ENCODE results near the gene PIM2.

PIM2 gene

DNA sequence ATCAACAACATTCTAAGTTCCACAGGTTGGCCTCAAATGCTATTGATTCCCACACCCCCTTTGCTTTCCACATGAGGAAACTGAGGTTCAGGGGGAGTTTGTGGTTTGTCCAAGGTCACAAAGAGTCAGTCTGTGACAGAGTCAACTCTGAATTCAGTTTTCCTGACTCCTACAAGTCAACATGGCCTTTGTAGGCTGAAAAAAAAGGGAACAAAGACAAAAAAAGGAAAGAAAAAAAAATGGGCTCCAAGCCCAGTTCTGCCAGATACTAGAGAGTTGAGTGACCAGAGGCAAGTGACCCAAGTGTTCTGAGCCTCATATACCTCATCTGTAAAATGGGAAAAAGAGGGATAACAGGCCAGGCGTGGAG, 16.5 kb upstream of the PIM2 start:
- no peak for DNase-seq

- no peak for DNase-seq
Observed at GRCh38 chrX:48934581-48935300, 15.9 kb upstream of the PIM2 start.

DNA sequence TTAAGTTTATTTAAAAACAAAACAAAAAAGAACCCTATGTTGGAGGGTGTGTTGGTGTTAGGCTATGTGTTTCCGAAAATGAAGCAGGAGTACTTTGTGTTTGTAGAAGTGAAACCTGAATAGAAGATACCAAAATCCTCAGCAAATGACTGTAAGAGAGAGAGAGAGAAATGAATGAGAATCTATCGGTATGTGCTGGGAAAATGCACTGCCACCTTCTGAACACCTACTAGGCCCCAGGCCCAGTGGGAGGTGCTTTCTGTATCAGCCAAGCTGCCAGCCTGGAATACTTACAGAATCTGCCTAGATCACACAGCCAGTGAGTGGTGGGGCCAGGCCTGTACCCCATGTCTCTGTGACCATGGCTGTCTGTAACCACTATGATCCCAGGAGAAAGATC, 14.9 kb upstream of the PIM2 start:
- DNase-seq = no peak

DNA sequence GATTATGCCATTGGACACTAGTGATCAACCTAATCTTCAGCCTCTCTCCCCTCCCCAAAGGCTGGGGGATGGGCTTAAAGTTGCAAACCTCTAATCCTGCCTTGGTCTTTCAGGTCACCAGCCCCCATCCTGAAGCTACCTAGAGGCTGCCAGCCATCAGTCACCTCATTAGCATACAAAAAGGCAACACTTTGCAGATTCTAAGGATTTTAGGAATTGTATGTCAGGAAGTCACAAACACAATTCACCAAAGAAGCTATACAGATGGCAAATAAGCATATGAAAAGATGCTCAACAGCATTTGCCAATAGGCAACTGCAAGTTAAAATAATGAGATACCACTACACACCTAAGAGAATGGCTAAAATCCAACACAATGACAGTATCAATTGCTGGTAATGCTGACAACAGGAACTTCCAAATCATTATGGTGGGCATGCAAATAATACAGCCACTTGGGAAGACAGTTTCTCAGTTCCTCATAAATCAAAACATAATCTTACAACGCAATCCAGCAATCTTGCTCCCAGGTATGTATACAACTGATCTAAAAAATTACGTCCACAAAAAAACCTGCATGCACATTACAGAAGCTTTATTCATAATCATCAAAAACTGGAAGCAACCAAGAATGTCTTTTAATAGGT, 9.0 kb upstream of the PIM2 start:
- no peak for DNase-seq

DNA sequence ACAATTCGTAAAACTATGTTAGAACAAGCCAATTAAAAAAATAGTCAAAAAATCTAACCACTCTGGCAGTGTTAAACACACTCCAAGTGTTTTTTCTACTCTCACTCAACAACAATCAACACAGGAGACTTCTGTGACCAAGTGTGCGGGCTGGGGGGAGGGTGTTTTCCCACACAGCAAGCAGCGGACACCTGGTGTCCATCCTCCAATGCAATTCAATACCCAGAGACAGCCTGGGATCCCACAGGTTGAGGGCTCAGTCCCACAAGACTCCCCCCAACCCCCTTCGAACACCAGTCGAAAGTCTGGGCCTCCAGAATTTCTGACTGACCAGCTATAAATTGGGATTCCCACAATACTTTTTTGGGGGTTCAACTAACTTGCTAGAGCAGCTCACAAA, 8.3 kb upstream of the PIM2 start:
- DNase-seq = no peak

GRCh38 chrX:48924270-48924669, 5.4 kb upstream of the PIM2 start:
- DNase-seq = no peak

- DNase-seq = no peak
Observed at GRCh38 chrX:48923771-48924170, 4.9 kb upstream of the PIM2 start.

- DNase-seq = no peak
Observed at GRCh38 chrX:48920718-48921104, 1.9 kb upstream of the PIM2 start.

GRCh38 chrX:48919947-48920717, 1.3 kb upstream of the PIM2 start:
- DNase-seq = no peak

GRCh38 chrX:48919360-48919841, 577 bp upstream of the PIM2 start:
- no peak for DNase-seq

GRCh38 chrX:48918301-48918642, 552 bp downstream of the PIM2 start:
- DNase-seq = no peak

GRCh38 chrX:48917139-48918001, 1.5 kb downstream of the PIM2 start:
- DNase-seq = peak; percentile 87

DNA sequence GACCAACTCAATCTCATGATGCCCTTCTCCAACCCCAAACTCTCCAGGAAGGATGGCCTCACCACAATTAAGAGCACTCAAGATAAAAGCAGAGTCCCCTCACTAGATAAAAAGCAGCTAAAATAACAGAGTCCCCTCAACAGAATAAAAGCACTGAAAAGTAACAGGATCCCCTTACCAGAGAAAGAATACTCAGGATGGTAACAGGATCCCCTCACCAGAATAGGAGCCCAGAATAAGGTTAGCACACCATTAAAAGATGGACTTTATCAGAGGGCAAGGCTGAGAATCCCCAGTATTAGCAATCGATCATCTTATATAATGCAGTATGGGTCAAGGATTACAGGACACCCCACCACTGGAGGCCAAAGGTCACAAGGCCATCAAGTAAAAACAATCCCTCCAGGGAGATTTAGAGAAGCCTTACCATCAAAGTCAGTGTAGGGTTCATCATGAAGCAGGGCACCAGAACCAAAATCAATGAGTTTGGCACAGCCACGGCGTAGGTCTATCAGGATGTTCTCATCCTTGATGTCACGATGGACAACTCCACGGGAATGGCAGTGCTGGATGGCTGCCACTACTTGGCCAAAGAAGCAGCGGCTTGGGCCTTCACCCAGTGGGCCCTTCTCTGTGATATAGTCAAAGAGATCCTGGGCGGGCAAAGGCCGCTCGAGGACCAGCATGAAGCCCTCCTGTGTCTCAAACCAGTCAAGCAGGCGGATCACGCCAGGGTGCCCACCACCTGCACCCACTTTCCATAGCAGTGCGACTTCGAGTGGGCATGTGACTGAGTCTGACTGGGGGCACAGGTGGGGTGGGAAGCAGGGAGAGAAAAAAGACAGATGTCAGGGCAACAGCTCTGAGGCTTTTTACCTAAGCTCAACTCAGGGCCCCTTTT, 4.0 kb downstream of the PIM2 start:
- no peak for DNase-seq

DNA sequence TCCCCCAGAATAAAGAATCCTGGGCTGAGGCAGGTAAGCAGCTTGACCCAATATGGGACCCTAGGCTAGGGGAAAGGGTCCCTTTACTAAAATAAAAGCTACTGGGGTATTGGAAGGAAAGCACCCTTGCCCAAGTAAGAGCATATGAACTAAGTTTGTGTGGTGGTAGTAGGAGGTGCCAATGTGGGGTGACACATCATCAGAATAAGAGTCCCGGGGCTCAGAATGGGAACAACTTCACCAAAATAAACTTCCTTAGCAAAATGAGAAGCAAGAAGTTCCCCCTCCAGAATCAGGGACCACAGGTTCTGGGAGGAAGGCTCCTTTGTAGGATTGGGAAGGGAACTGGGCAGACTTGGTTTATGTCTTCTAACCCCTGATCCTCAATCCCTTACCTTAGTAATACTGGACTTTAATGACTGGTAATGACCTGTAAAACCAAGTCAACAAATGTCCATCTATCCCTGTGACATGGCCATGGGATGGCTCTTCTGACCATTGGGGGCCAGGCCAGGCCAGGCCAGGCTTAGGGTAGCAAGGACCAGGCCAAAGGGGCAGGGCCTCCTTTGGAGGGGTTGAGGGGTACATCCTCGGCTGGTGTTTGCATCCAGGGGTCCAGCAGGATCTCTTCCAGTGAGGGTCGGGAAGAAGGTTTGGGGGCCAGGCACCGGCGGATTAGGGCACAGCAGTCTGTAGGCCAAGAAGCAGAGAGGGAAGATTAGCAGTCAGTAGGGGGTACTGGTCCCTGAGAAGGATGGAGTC, 5.0 kb downstream of the PIM2 start:
- no peak for DNase-seq

DNA sequence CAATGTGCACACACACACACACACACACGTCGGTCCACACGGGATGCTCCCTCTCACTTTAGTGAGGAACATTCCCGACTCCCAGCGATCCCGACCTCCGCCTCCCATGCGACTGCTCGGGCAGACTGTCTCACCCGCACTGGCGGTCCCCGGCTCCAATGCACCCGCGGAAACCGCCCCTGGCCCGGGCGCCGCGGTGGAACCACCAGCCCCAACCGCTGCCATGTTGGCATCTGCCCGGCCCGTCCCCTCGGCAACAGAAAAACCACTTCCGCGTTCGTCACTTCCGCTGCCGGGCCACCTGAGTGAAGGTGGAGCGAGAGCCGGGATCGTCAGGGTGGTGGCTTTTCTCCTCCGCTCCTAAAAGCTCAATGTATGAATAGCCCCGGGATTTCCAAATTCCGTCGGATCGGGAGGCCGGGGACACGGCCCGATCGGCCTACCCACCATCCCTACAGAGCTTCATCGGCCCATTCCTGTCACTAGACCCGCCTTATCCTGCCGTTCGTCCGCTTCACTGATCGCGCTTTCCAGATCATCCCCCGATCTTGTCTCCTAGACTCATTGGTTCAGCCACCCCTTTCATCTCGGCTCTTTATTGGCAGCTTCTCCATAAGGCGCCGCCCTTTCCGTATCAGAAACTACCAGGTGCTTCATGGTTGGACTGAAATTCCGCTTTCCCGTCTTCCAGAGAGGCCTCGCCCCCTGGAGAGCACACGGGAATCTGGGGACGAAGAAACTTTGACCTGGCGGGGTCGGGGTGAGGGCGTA, 7.2 kb downstream of the PIM2 start, which contains the start of gene SLC35A2:
Gene SLC35A2 (minus strand): TSS at position 235 of the 771 bp plus-strand sequence. CDS start 10 bp downstream, at position 225.
- peak; percentile 85 for DNase-seq

- DNase-seq = no peak
Observed at GRCh38 chrX:48910926-48911411, 7.9 kb downstream of the PIM2 start.

DNA sequence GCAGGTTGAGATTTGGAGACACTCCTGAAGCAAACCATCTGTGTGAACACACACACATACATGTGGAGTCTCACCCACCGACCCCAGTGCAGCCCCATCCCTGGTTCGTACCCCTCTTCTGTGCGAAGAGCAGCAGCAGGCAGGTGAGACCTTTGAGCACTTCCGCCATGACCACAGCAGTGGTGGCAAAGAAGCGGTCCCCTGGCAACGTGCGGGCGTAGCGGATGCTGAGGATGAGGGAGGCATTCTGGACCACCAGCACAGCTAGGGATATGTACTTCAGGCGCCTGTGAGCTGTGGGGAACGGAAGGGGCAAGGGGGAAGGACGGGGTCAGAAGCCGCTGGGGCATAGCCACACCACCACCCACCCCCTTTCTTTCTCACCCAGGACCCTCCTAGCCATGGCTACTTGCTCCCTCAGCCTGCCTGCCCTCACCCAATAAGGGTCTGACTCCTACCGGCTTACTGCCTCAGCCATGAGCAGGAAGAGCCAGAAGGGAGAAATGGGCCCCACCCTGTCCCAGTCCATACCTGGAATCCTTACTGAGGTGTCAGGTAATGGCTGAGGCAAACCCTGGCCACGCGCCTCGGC, 9.0 kb downstream of the PIM2 start:
- no peak for DNase-seq

- no peak for DNase-seq
Observed at GRCh38 chrX:48908600-48908999, 10.2 kb downstream of the PIM2 start.

DNA sequence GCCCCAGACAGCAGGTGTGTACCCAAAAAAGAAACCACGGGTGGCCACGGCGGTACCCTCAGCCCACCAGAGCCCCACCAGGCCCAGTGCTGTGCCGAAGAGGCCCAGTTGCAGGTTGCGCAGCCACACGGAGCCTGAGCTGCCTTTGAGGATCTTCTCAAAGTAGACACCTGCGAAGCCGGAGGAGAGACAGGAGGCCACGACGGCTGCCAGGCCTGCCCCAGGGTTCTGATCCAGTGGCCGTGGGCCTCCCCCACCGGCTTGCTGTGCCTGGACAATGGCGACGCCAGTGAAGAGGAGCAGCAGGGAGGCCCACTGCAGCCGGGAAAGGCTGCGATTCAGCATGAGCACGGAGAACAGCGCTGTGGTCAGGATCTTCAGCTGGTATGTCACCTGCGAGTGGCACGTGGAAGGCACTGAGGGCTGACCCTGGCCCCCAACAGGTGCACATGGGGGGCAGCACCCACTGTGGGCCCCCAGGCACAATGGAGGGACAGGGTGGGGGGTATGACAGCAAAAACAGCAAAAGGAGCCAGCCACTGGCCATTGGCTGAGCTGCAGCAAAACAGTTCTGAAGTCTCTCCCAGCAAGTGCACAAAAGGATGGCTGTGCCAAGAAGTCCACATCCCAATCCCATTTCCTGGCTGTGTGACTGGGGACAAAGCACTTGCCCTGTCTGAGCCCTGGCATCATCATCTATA, 13.6 kb downstream of the PIM2 start:
- DNase-seq = no peak

Measured in NCI-H1105 treated with DMSO at 0.1 percent for 48 hours (cell line).